Astrocyte (in vitro differentiated cells and primary cell): ENCODE results near the gene IL17RE. TPM values are rescaled to one million over a fixed set of nuclear protein-coding genes. Genes with fewer than 3 reads are reported as not detected.

ENCODE experiments used
- DNase-seq: peaks from one replicate; pipeline ENCODE4 v3.0.0-alpha.2; 2010; ENCODE audit warnings: low read depth
- FAIRE-seq: peaks from 2 replicates; lab custom pipeline; 2011; peaks lifted over from hg19 to GRCh38; lab: Jason Lieb, UNC
- H2AFZ ChIP-seq: 2 replicates; pipeline ENCODE4 v1.6.0; 2012; ENCODE audit warnings: low read depth, low read length, inconsistent platforms
- H3K27ac ChIP-seq: 2 replicates; pipeline ENCODE4 v1.5.1; 2011; ENCODE audit warnings: low read depth, low read length, inconsistent platforms
- H3K27me3 ChIP-seq: 2 replicates; pipeline ENCODE4 v1.6.0; 2011; ENCODE audit warnings: low read length, inconsistent platforms; ENCODE audit not compliant: insufficient read depth
- H3K36me3 ChIP-seq: 2 replicates; pipeline ENCODE4 v1.5.1; 2011; ENCODE audit warnings: low read length, inconsistent platforms; ENCODE audit not compliant: insufficient read depth
- H3K4me1 ChIP-seq: 2 replicates; pipeline ENCODE4 v1.5.1; 2011; ENCODE audit warnings: low read length, inconsistent platforms; ENCODE audit not compliant: insufficient read depth
- H3K4me2 ChIP-seq: 2 replicates; pipeline ENCODE4 v1.6.0; 2012; ENCODE audit warnings: low read length, inconsistent platforms
- H3K4me3 ChIP-seq: 2 replicates; pipeline ENCODE4 v1.5.1; 2011; ENCODE audit warnings: low read depth, mild to moderate bottlenecking, low read length, inconsistent platforms; ENCODE audit not compliant: insufficient read depth
- H3K79me2 ChIP-seq: 2 replicates; pipeline ENCODE4 v1.6.0; 2012; ENCODE audit warnings: mild to moderate bottlenecking, low read length, inconsistent platforms; ENCODE audit not compliant: insufficient read depth
- H3K9ac ChIP-seq: 2 replicates; pipeline ENCODE4 v1.6.0; 2012; ENCODE audit warnings: mild to moderate bottlenecking, low read length, inconsistent platforms
- H3K9me3 ChIP-seq: 2 replicates; pipeline ENCODE4 v1.5.1; 2012; ENCODE audit warnings: low read depth, mild to moderate bottlenecking, low read length, inconsistent platforms; ENCODE audit not compliant: insufficient read depth
- H4K20me1 ChIP-seq: 2 replicates; pipeline ENCODE4 v1.6.0; 2012; ENCODE audit warnings: low read length, inconsistent platforms; ENCODE audit not compliant: insufficient read depth
- H3K27ac Mint-ChIP-seq: one replicate; pipeline ENCODE4 v1.8.0; 2021; ENCODE audit warnings: mild to moderate bottlenecking, mixed read lengths; ENCODE audit not compliant: unreplicated experiment
- H3K27me3 Mint-ChIP-seq: one replicate; pipeline ENCODE4 v1.8.0; 2021; ENCODE audit warnings: low read depth, mixed read lengths; ENCODE audit not compliant: unreplicated experiment
- H3K36me3 Mint-ChIP-seq: one replicate; pipeline ENCODE4 v1.8.0; 2021; ENCODE audit warnings: low read depth, mixed read lengths; ENCODE audit not compliant: unreplicated experiment
- H3K4me1 Mint-ChIP-seq: one replicate; pipeline ENCODE4 v1.8.0; 2021; ENCODE audit warnings: low read depth, mixed read lengths; ENCODE audit not compliant: unreplicated experiment
- H3K4me3 Mint-ChIP-seq: one replicate; pipeline ENCODE4 v1.8.0; 2021; ENCODE audit warnings: mild to moderate bottlenecking, moderate library complexity, mixed read lengths; ENCODE audit not compliant: unreplicated experiment
- H3K9me3 Mint-ChIP-seq: one replicate; pipeline ENCODE4 v1.8.0; 2021; ENCODE audit warnings: mild to moderate bottlenecking, mixed read lengths; ENCODE audit not compliant: unreplicated experiment
- EZH2 ChIP-seq: IDR thresholded peaks from 2 replicates; pipeline ENCODE4 v1.6.1; 2012; ENCODE audit warnings: mild to moderate bottlenecking, low read length, inconsistent platforms; ENCODE audit not compliant: insufficient read depth
- total RNA-seq: library from RNA; stranded (reverse); gene quantifications from 2 replicates; pipeline ENCODE4 v1.2.1, GENCODE V29; 2021
- TF ChIP-seq, protein P1 (sequence below): IDR thresholded peaks from 2 replicates; pipeline ENCODE4 v1.5.1; 2011; ENCODE audit warnings: low read depth, mild to moderate bottlenecking, inconsistent platforms, low read length, moderate library complexity; ENCODE audit not compliant: insufficient read depth

Gene IL17RE
- total RNA-seq, 1 donor from 2014 or later: 4.6 TPM

DNA sequence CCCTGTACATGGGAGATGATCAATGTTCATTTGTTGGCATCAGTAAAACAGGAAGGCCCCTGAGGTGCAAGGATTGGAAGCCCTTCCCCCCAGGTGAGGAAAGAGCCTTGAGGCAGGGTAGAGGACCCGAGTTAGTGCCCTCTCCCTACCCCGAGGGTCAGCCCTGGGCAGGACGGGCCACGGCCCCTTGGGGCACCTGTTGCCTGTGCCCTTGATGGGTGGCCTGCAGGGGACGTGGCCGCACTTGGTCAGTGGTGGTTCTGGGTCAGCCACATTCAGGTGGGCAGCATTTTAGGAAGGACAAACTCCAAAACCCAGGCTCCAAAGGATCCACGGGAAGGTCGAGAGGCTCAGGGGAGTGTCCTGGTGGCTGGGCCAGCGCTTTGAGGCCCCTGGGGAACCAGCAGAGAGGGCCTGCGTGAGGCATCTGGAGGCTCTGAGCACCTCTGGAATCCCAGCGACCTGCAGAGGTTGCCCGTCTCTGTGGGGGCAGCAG, 43.1 kb upstream of the IL17RE start:
- H3K27me3 ChIP-seq: no peaks in the 10 kb centered on the region
- H3K36me3 ChIP-seq: no peaks in the 10 kb centered on the region
- no peaks in the 10 kb centered on the region for H4K20me1 ChIP-seq
- TF ChIP-seq EZH2: no peak
- TF ChIP-seq, protein P1, sequence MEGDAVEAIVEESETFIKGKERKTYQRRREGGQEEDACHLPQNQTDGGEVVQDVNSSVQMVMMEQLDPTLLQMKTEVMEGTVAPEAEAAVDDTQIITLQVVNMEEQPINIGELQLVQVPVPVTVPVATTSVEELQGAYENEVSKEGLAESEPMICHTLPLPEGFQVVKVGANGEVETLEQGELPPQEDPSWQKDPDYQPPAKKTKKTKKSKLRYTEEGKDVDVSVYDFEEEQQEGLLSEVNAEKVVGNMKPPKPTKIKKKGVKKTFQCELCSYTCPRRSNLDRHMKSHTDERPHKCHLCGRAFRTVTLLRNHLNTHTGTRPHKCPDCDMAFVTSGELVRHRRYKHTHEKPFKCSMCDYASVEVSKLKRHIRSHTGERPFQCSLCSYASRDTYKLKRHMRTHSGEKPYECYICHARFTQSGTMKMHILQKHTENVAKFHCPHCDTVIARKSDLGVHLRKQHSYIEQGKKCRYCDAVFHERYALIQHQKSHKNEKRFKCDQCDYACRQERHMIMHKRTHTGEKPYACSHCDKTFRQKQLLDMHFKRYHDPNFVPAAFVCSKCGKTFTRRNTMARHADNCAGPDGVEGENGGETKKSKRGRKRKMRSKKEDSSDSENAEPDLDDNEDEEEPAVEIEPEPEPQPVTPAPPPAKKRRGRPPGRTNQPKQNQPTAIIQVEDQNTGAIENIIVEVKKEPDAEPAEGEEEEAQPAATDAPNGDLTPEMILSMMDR: no peak
- Mint-ChIP-seq H3K27me3 (peaks cover 7% of the 10 kb centered on the region), H3K9me3 (no peaks in the 10 kb centered on the region), H3K4me3 (no peak overlapping the region), H3K36me3 (no peaks in the 10 kb centered on the region), H3K27ac (no peak overlapping the region), H3K4me1 (peaks cover 6% of the 10 kb centered on the region)
- H3K9ac ChIP-seq: no peak overlapping the region
- no peak overlapping the region for H3K4me2 ChIP-seq
- H3K27ac ChIP-seq: no peak overlapping the region
- H3K79me2 ChIP-seq: no peaks in the 10 kb centered on the region
- DNase-seq (no peak), FAIRE-seq (no peak)
- H3K4me1 ChIP-seq: peaks cover 6% of the 10 kb centered on the region
- H3K4me3 ChIP-seq: no peak overlapping the region
- no peaks in the 10 kb centered on the region for H3K9me3 ChIP-seq
- H2AFZ ChIP-seq: no peak overlapping the region

DNA sequence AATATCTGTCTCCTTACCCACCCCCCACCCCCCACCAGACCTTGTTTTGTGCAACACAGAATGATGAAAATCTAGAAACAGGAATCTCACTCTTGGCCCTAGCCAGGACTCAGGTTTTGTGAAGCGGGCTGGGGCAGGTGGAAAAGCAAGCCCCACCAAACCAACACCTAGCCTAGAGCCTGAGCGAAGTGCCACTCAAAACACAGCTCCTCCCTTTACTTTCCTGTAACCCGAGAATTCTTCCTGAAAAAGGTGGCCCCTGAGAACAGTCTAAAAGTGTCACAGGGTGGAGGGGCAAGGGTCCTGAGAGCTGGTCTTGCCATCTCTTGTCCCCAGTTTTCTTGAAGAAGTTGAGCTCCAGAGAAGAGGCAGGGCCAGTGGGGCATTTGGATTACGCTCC, 41.4 kb upstream of the IL17RE start:
- Histone ChIP-seq H3K36me3 (no peaks in the 10 kb centered on the region), H2AFZ (no peak overlapping the region), H3K4me2 (no peak overlapping the region), H3K4me1 (peaks cover 9% of the 10 kb centered on the region), H3K9ac (no peak overlapping the region), H3K27ac (no peak overlapping the region), H3K9me3 (no peaks in the 10 kb centered on the region), H3K4me3 (no peak overlapping the region), H4K20me1 (no peaks in the 10 kb centered on the region), H3K27me3 (no peaks in the 10 kb centered on the region), H3K79me2 (no peaks in the 10 kb centered on the region)
- Mint-ChIP-seq H3K27me3 (peaks cover 7% of the 10 kb centered on the region), H3K27ac (no peak overlapping the region), H3K36me3 (no peaks in the 10 kb centered on the region), H3K4me3 (no peak overlapping the region), H3K4me1 (peaks cover 7% of the 10 kb centered on the region), H3K9me3 (no peaks in the 10 kb centered on the region)
- FAIRE-seq: no peak
- DNase-seq: no peak
- TF ChIP-seq, protein P1: no peak
- no peak for TF ChIP-seq EZH2

DNA sequence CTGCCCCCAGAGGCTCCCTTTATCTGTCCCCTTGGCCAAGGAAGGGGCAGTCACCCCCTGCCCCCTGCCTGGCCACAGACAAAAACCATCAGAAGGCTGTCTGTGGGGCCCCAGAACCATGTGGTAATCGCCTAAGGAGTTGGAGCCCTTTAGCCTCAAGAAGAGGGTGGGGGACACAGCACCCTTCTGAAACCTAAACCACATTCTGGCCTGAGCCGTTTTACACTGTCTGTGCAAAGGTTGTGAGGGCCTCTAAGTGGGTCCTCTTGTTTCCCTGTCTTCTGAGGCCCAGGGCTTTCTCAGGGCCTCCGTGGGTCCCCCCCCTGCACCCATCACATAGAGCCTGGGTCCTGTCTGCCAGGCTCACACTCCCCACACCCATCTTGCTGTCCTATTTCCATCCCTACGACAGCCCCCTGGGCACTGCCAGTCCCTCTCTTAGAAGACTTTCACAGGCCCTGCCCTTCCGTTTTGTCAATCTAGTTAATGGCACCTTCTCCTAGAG, 41.0 kb upstream of the IL17RE start:
- H3K27me3 ChIP-seq: no peaks in the 10 kb centered on the region
- no peaks in the 10 kb centered on the region for H3K79me2 ChIP-seq
- H3K9ac ChIP-seq: no peak overlapping the region
- no peaks in the 10 kb centered on the region for H3K36me3 Mint-ChIP-seq
- H3K4me1 Mint-ChIP-seq: peaks cover 7% of the 10 kb centered on the region
- H3K9me3 ChIP-seq: no peaks in the 10 kb centered on the region
- H3K4me2 ChIP-seq: no peak overlapping the region
- DNase-seq: no peak
- no peak for TF ChIP-seq EZH2
- TF ChIP-seq, protein P1: no peak
- H3K27me3 Mint-ChIP-seq: peaks cover 7% of the 10 kb centered on the region
- H3K4me1 ChIP-seq: peaks cover 9% of the 10 kb centered on the region
- FAIRE-seq: no peak
- no peaks in the 10 kb centered on the region for H3K36me3 ChIP-seq
- H2AFZ ChIP-seq: no peak overlapping the region
- no peak overlapping the region for H3K27ac ChIP-seq
- H3K9me3 Mint-ChIP-seq: no peaks in the 10 kb centered on the region
- H3K4me3 Mint-ChIP-seq: no peak overlapping the region
- H4K20me1 ChIP-seq: no peaks in the 10 kb centered on the region
- no peak overlapping the region for H3K4me3 ChIP-seq
- no peak overlapping the region for H3K27ac Mint-ChIP-seq
